H1 (cell line): ENCODE data around the gene CYP26A1. TPM values are rescaled to one million over a fixed set of nuclear protein-coding genes. Genes with fewer than 3 reads are reported as not detected.
A peak's percentile ranks its signal among the peaks of the same experiment; 100 is the strongest.

Experiments used
- BACH1 ChIP-seq: IDR thresholded peaks from 2 replicates; pipeline ENCODE4 v1.6.1; 2012; ENCODE audit warnings: low read length, improper control_type of control experiment
- CHD1 ChIP-seq: IDR thresholded peaks from 2 replicates; pipeline ENCODE4 v1.6.1; 2012; ENCODE audit warnings: low read depth, low read length, improper control_type of control experiment
- EGR1 ChIP-seq: IDR thresholded peaks from 2 replicates; pipeline ENCODE4 v1.6.1; 2011; ENCODE audit warnings: low read depth, low read length, borderline replicate concordance
- KDM4A ChIP-seq: IDR thresholded peaks from one replicate; pipeline ENCODE4 v1.7.1; 2012; ENCODE audit warnings: low read depth, mild to moderate bottlenecking, moderate library complexity, low read length, inconsistent platforms; ENCODE audit not compliant: severe bottlenecking
- RAD21 ChIP-seq, 2 experiments: IDR thresholded peaks in 1 of 2; conservative IDR thresholded peaks in 1 of 2; 2 replicates each; pipeline ENCODE4 v1.6.1; 2011; ENCODE audit warnings: low read depth in 2 of 2, low read length in 2 of 2, improper control_type of control experiment in 1 of 2, inconsistent platforms in 1 of 2, mild to moderate bottlenecking in 1 of 2, moderate library complexity in 1 of 2
- RNF2 ChIP-seq: fragments of 200-900, 300-1000 bp; sonication (generic); IDR thresholded peaks from 2 replicates; pipeline ENCODE4 v1.7.1; 2016; ENCODE audit warnings: borderline replicate concordance, low read depth, mild to moderate bottlenecking, antibody characterized with exemption, low read length; ENCODE audit not compliant: poor library complexity, severe bottlenecking; ENCODE audit errors: missing control alignments
- SAP30 ChIP-seq: fragments of 300-600 bp; sonication (generic); IDR thresholded peaks from 2 replicates; pipeline ENCODE4 v1.7.1; 2012; ENCODE audit warnings: low read length, moderate library complexity, mild to moderate bottlenecking, inconsistent platforms; ENCODE audit not compliant: insufficient read depth, insufficient replicate concordance
- SP1 ChIP-seq: IDR thresholded peaks from 2 replicates; pipeline ENCODE4 v1.6.1; 2011; ENCODE audit warnings: low read depth, low read length
- SP2 ChIP-seq: IDR thresholded peaks from 2 replicates; pipeline ENCODE4 v1.6.1; 2012; ENCODE audit warnings: mild to moderate bottlenecking, low read length, inconsistent platforms
- SP4 ChIP-seq: IDR thresholded peaks from 2 replicates; pipeline ENCODE4 v1.6.1; 2012; ENCODE audit warnings: low read length, inconsistent platforms
- TAF7 ChIP-seq: optimal IDR thresholded peaks from 2 replicates; pipeline ENCODE3; 2011; ENCODE audit warnings: low read depth, mild to moderate bottlenecking, inconsistent platforms, low read length, moderate library complexity, borderline replicate concordance
- TBP ChIP-seq: IDR thresholded peaks from 2 replicates; pipeline ENCODE4 v1.6.1; 2011; ENCODE audit warnings: low read depth, low read length, improper control_type of control experiment
- TCF12 ChIP-seq: IDR thresholded peaks from 2 replicates; pipeline ENCODE4 v1.6.1; 2011; ENCODE audit warnings: low read depth, mild to moderate bottlenecking, low read length
- YY1 ChIP-seq: IDR thresholded peaks from 2 replicates; pipeline ENCODE4 v1.6.1; 2011; ENCODE audit warnings: low read depth, mild to moderate bottlenecking, low read length
- polyA plus RNA-seq, 7 experiments: library from polyadenylated mRNA; depleted of rRNA in 3 of 7; stranded (reverse) in 5 of 7; unstranded in 2 of 7; fragments of >200 nt in 5 of 7; fragments of 200-250 nt in 2 of 7; gene quantifications; 1 replicate in 5 of 7; 2 replicates in 1 of 7; 4 replicates in 1 of 7; pipeline versions ENCODE4 v1.2.1 to v1.2.3, GENCODE V29; 2011 to 2013; ENCODE audit warnings: missing spikeins in 2 of 7, mixed read lengths in 2 of 7
- total RNA-seq: library from RNA; stranded (reverse); fragmentation: NEBNext Ultra II Directional; extraction: Animal tissue kit (Norgen Biotek cat#: 25700); gene quantifications from 2 replicates; pipeline ENCODE4 v1.2.1, GENCODE V29; 2021
- TF ChIP-seq, protein P1 (sequence below): IDR thresholded peaks from 2 replicates; pipeline ENCODE4 v1.6.1; 2011; ENCODE audit warnings: low read length, improper control_type of control experiment
- TF ChIP-seq, protein P2 (sequence below), 3 experiments: IDR thresholded peaks; 1 replicate in 2 of 3; 2 replicates in 1 of 3; pipeline versions ENCODE4 v1.5.1 to v1.6.1; 2011; ENCODE audit warnings: low read length in 3 of 3, mild to moderate bottlenecking in 3 of 3, inconsistent platforms in 2 of 3, low read depth in 1 of 3, moderate library complexity in 1 of 3; ENCODE audit not compliant: insufficient read depth in 1 of 3; ENCODE audit errors: control extremely low read depth in 1 of 3
- TF ChIP-seq, protein P3 (sequence below): IDR thresholded peaks from 2 replicates; pipeline ENCODE4 v1.6.1; 2012; ENCODE audit warnings: inconsistent platforms
- TF ChIP-seq, protein P4 (sequence below): IDR thresholded peaks from 2 replicates; pipeline ENCODE4 v1.6.1; 2011; ENCODE audit warnings: low read depth, mild to moderate bottlenecking, low read length; ENCODE audit not compliant: insufficient read depth
- TF ChIP-seq, protein P5 (sequence below): IDR thresholded peaks from 2 replicates; pipeline ENCODE4 v1.6.1; 2012; ENCODE audit warnings: inconsistent platforms

Gene CYP26A1
- total and polyA plus RNA-seq, 2 of the 8 experiments (the other 6 are each of a cell fraction or from before 2014, with no cell fraction given): 5.0 to 9.1 TPM

DNA sequence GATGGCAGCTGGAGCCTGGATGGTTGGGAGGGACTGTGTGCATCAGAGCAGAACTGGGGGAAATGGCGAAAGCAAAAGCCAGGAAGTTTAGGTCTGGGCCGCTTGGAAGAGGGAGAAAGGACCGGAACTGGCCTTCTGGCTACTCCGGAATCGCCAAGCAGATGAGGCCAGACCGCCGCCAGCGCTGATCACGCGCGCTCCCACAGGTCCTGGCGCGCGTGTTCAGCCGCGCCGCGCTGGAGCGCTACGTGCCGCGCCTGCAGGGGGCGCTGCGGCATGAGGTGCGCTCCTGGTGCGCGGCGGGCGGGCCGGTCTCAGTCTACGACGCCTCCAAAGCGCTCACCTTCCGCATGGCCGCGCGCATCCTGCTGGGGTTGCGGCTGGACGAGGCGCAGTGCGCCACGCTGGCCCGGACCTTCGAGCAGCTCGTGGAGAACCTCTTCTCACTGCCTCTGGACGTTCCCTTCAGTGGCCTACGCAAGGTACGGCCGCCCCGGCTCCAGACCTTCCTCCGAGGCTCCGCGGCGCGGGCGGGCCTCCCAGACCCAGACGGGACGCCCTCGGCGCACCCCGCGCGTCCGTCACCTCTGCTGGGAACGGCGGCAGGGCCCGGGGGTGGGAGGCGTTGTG is 11.1 kb upstream of the CYP26A1 start (continued):
- TF ChIP-seq, protein P1, sequence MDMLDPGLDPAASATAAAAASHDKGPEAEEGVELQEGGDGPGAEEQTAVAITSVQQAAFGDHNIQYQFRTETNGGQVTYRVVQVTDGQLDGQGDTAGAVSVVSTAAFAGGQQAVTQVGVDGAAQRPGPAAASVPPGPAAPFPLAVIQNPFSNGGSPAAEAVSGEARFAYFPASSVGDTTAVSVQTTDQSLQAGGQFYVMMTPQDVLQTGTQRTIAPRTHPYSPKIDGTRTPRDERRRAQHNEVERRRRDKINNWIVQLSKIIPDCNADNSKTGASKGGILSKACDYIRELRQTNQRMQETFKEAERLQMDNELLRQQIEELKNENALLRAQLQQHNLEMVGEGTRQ: no peak
- TF ChIP-seq, protein P2, sequence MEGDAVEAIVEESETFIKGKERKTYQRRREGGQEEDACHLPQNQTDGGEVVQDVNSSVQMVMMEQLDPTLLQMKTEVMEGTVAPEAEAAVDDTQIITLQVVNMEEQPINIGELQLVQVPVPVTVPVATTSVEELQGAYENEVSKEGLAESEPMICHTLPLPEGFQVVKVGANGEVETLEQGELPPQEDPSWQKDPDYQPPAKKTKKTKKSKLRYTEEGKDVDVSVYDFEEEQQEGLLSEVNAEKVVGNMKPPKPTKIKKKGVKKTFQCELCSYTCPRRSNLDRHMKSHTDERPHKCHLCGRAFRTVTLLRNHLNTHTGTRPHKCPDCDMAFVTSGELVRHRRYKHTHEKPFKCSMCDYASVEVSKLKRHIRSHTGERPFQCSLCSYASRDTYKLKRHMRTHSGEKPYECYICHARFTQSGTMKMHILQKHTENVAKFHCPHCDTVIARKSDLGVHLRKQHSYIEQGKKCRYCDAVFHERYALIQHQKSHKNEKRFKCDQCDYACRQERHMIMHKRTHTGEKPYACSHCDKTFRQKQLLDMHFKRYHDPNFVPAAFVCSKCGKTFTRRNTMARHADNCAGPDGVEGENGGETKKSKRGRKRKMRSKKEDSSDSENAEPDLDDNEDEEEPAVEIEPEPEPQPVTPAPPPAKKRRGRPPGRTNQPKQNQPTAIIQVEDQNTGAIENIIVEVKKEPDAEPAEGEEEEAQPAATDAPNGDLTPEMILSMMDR (IDR thresholded peaks at IDR 0.05; ENCODE audit: control extremely low read depth in 1 of 3, insufficient read depth in 1 of 3, low read depth in 1 of 3, low read length in 3 of 3): peak; percentile 73 to 82 (median 74)
- no peak for TF ChIP-seq SAP30
- TF ChIP-seq TBP: no peak
- peak; percentile 92 for TF ChIP-seq KDM4A
- TF ChIP-seq, protein P3, sequence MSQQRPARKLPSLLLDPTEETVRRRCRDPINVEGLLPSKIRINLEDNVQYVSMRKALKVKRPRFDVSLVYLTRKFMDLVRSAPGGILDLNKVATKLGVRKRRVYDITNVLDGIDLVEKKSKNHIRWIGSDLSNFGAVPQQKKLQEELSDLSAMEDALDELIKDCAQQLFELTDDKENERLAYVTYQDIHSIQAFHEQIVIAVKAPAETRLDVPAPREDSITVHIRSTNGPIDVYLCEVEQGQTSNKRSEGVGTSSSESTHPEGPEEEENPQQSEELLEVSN: peak; percentile 96
- TF ChIP-seq, protein P4, sequence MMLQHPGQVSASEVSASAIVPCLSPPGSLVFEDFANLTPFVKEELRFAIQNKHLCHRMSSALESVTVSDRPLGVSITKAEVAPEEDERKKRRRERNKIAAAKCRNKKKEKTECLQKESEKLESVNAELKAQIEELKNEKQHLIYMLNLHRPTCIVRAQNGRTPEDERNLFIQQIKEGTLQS: 0 out of 2 replicates have a peak, but pooled peaks have one; percentile 15
- TF ChIP-seq YY1: no peak
- TF ChIP-seq TCF12: no peak
- no peak for TF ChIP-seq CHD1
- no peak for TF ChIP-seq SP4
- TF ChIP-seq SP1: no peak
- no peak for TF ChIP-seq SP2
- TF ChIP-seq, protein P5, sequence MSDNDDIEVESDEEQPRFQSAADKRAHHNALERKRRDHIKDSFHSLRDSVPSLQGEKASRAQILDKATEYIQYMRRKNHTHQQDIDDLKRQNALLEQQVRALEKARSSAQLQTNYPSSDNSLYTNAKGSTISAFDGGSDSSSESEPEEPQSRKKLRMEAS: peak; percentile 96
- TF ChIP-seq TAF7: no peak
- TF ChIP-seq RAD21 (IDR thresholded peaks at IDR 0.05 in 1 of 2, conservative IDR thresholded peaks at IDR 0.05 in 1 of 2; ENCODE audit: low read depth in 2 of 2, low read length in 2 of 2): peak; percentile 48 to 52; a peak in 3 of 4 replicates
- peak; percentile 70 for TF ChIP-seq RNF2
- TF ChIP-seq EGR1: no peak
- TF ChIP-seq BACH1: peak; percentile 94
